Measurements from ENCODE around the gene PRKD2.

DNA sequence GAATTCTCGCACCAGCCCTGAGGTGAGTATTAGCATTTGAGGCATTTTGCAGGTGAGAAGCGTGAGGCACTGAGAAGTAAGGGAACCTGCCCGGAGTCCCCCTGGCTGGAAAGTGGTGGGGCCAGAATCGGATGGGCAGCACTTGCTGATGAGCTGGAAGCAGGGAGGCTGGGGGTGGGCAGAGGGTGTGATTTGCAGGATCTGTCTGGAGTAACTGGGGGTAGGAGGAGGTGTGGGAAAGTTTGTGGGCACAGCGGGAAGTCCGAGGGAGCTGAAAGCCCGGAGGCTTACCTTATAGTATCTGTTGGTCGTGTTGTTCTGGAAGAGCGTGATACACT is 20.1 kb downstream of the PRKD2 start:
- TF ChIP-seq POLR2A (IDR thresholded peaks at IDR 0.05): no peak
- no peak for TF ChIP-seq CTCF (IDR thresholded peaks at IDR 0.05)
